ENCODE data around the gene SYNE3. TPM values are rescaled to one million over a fixed set of nuclear protein-coding genes. Genes with fewer than 3 reads are reported as not detected.

The SYNE3 gene
- total and polyA plus RNA-seq, 10 of the 15 experiments (the other 5 are each of a cell fraction or from before 2014, with no cell fraction given): 1.4 to 44.1 (median 13.4) TPM

DNA sequence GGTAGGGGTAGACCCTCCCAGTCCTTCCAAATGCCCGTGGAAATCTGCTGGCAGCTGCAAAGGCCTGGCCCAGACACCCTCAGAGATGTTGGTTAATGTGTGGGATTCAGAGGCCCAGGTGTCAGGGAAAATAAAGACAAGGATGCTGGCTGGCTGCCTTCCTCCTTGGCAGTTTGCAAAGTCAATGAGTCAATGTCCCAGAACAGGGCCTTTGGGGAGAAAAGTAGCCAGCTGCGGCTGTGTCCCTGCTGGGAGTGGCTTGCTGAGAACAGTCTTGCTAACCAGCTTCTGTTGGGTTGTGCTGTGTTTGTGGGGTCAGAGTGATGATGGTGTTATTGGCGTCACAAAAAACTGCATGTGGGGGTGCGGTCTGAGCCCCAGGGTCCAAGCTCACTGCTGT lies 47.6 kb upstream of the SYNE3 start:
- Histone ChIP-seq H3K27ac (ENCODE audit: control insufficient read depth, insufficient read depth) (no peak overlapping the region), H3K27me3 (replicated peaks in 1 of 2; ENCODE audit: control insufficient read depth in 2 of 2, insufficient read depth in 2 of 2, low read length in 1 of 2) (no peaks in the 10 kb centered on the region), H3K9me3 (replicated peaks; ENCODE audit: control insufficient read depth, insufficient read depth, low read length) (no peaks in the 10 kb centered on the region), H3K9ac (ENCODE audit: control insufficient read depth, insufficient read depth, low read length) (no peak overlapping the region), H3K4me2 (ENCODE audit: control insufficient read depth, insufficient read depth) (no peak overlapping the region), H3K4me3 (no peak overlapping the region), H3K36me3 (ENCODE audit: control insufficient read depth in 2 of 2, insufficient read depth in 2 of 2, low read length in 1 of 2) (no peaks in the 10 kb centered on the region), H2AFZ (ENCODE audit: control insufficient read depth, low read depth, low read length) (no peak overlapping the region), H4K20me1 (ENCODE audit: control insufficient read depth, insufficient read depth) (no peaks in the 10 kb centered on the region), H3K4me1 (ENCODE audit: control insufficient read depth, insufficient read depth, low read length) (no peaks in the 10 kb centered on the region), H3K79me2 (ENCODE audit: control insufficient read depth, insufficient read depth, low read length) (no peaks in the 10 kb centered on the region)
- in situ Hi-C loops (cut with MboI) (loop anchor here (5.0 to 10.0 kb wide), 3 partner anchors 121 to 708 kb away; partner anchors contain the start of gene TCL1B), intact Hi-C loops (cut with micrococcal nuclease; ENCODE audit: unreplicated experiment) (loop anchor here (5.0 kb wide), 2 partner anchors 713 to 858 kb away; no protein-coding TSS in a partner anchor)
- ChIA-PET POLR2A (no interaction called here), SMC1A (ENCODE audit: uncharacterized antibody, unreplicated experiment) (interaction anchor here (0.5 to 6.2 kb wide), 5 partner anchors 103 to 431 kb away, joined by 3 to 68 read pairs (median 3); partner anchors contain the start of gene TCL1B), RAD21 (ENCODE audit: unreplicated experiment) (interaction anchor here (0.8 to 5.7 kb wide), 5 partner anchors 43 to 210 kb away, joined by 3 to 32 read pairs (median 5); no protein-coding TSS in a partner anchor), CTCF (interaction anchor here (1.0 to 11.0 kb wide), 9 partner anchors 10 to 431 kb away, joined by 3 to 217 read pairs (median 5); no protein-coding TSS in a partner anchor)
- ATAC-seq: no peak
- no TSS peak for BruUV-seq (replicated peaks)
- no peak for DNase-seq (ENCODE audit: low read depth, low spot score)
- no peak for TF ChIP-seq PAX5 (IDR thresholded peaks at IDR 0.05; ENCODE audit: borderline replicate concordance, low read depth, low read length)
- TF ChIP-seq EGR1 (IDR thresholded peaks at IDR 0.05; ENCODE audit: borderline replicate concordance in 1 of 2, low read depth in 2 of 2, low read length in 2 of 2): no peak
- TF ChIP-seq SUPT20H (IDR thresholded peaks at IDR 0.05; ENCODE audit: borderline replicate concordance, control insufficient read depth, low read depth, low read length): no peak
- no peak for TF ChIP-seq SMC3 (IDR thresholded peaks at IDR 0.05; ENCODE audit: borderline replicate concordance, low read length)
- no peak for TF ChIP-seq NR2C2 (IDR thresholded peaks at IDR 0.05; ENCODE audit: borderline replicate concordance, control insufficient read depth, insufficient read length, low read depth)
- no peak for TF ChIP-seq LARP7 (IDR thresholded peaks at IDR 0.05)
- no peak for FAIRE-seq
- WGBS (ENCODE audit: insufficient coverage, insufficient replicate concordance, low lambda C conversion rate, missing lambda C conversion rate): 53% methylated on average over 4 of the region's 4 CpGs

Measured in GM12878 (cell line).